Germinal center (tissue), 1 donor: ENCODE measurements around the gene TMPRSS11D.
A peak's percentile ranks its signal among the peaks of the same experiment; 100 is the strongest.

ENCODE experiments used
- DNase-seq: peaks from one replicate; pipeline ENCODE4 v3.0.0; 2012; ENCODE audit warnings: mixed read lengths, low spot score

The TMPRSS11D gene, protein sequence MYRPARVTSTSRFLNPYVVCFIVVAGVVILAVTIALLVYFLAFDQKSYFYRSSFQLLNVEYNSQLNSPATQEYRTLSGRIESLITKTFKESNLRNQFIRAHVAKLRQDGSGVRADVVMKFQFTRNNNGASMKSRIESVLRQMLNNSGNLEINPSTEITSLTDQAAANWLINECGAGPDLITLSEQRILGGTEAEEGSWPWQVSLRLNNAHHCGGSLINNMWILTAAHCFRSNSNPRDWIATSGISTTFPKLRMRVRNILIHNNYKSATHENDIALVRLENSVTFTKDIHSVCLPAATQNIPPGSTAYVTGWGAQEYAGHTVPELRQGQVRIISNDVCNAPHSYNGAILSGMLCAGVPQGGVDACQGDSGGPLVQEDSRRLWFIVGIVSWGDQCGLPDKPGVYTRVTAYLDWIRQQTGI

DNA sequence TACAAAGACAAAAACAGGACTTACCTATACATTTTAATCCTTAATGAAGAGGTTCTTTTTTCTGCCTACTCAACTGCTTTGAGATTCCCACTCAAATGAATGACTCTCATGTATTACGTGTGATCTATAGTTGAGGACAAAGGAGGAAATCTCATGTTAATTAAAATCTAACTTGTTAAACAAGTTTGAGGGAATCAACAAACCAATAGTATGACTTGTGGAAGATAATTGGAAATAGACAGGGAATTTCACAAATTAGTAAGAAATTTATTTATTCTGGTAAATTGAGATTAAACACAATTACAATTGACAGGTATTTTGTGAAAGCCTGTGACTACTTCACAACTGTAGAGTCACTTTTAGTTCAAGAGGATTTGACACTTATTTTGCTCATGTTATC, at the start of gene TMPRSS11D:
Gene TMPRSS11D, minus strand, starts transcription at position 101 of the 400 bp plus-strand sequence. Its CDS starts 69 bp downstream, at position 32.
- no peak for DNase-seq

DNA sequence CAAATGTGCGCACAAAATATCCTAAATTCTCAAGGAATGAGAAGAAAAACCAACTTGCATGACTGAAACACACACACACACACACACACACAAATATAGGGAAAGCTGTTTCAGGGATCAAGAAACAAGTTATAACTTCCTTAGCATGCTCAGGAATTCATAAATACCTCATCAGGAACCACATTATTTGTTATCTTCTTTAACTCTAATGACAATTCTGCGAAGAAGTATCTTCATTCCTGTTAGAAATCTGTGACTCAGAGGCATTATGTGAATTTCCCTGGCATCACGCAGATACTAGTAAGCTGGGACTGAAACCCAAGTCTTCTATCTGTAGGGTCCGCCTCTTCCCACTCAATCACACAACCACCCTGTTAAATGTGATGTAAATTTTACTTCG, 49.2 kb upstream of the TMPRSS11D start:
- no peak for DNase-seq

DNA sequence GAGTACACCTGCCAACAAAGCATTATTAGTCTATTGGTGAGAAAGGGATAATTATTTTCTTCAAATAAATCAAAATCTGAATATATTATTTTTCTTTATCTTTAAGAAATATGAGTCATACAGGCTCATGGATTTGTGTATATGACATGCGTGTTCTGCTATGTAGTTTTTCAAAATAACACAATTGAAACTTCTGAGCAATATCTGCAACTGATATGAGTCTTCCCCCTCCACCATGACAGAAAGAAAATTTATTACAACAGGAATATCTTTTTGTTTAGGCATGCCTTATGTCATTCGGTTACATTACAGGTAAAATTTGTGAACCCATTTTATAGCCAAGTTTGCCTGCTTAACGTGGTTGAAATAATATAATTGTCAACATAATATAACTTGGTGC, 47.5 kb upstream of the TMPRSS11D start:
- no peak for DNase-seq

DNA sequence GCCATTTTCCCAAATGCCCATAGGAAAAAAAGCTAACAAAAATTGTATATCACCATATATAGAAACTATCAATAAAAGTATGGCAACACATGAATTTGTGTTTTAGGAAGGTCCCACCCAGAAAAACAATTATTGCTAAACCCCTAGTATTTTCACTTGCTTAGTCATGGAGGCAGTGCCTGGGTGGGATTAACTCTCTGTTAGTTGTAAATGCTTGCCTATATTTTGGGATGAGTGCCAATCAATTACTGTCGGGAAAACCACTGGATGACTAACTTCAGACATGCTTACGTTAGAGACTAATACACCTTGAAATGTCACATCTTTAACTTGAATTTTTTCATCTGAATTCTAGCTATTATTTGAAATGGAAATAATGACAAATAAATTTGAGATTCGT, 45.6 kb upstream of the TMPRSS11D start:
- DNase-seq: no peak

DNA sequence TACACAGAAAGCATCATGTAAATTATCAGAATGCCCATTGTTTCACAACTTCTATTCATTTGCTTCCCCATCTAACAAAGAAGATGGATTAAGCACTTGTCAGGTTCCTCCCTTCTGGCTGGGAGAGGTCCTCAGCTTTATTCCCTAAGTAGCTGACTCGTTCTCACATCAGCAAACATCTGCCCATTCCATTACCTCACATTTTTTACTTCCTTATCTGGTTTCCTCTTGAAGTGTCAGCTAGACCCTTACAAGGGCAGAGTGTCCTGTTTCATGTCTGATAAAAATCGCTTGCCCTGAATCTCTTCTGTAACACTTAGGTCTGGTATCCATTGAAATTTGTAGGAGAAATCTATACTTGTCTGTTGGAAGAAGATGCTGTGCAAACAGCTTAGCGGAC, 44.7 kb upstream of the TMPRSS11D start:
- no peak for DNase-seq

DNA sequence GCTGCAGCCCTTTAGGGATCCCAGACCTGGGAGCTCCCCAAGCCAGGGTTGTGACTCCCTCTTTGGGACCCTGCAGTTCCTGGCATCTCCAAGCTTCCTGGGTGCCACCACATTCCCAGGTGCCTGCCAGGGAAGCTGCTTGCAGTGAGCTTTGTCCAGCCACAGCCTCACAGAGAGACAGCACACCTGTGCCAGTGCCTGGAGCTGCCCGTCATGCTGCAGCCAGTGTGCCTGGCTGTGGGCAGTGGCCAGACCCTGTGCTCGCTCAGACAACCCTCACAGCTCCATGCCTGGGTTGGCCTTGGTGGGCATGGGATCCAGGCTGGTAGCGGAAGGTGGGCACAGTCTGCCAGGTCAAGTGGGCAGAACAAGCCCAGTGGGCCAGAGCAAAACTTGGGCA, 43.4 kb upstream of the TMPRSS11D start:
- DNase-seq: no peak

DNA sequence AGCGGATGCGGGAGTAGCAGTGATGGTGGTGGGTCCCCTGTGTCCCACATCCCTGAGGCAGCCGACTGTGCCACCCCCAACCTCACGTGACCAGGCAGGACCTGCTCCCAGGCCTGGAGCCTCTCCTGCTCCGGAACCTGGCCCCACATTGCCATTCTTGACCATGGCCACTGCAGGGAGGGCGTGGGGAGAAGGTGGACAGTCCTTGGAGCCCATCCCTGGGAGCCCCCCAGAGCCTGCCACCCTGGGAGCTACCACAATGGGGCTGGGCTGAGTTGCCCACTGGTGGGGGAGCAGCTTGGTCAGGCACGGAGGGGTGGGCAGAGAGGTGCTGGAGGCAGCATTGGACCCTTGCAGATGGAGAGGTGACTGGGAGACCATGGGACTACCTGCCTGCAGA, 42.7 kb upstream of the TMPRSS11D start:
- DNase-seq: no peak

DNA sequence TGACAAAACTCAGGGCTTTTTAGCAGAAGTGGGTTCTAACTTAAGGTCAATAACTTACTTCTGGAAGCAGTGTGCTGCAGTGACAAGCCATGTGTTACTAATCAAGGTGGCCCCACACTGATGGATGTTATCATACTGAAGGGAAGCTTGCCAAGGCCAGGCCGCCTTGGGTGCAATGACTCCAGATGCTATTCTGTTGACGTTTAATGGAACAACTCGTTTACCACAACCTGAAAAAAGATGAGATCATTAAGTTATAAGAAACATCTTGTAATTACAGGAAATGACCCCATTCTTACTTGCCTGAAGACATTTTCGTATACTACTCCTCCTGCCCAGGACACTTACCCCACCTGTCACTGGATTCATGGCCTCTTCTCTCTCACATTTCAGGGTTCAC, 38.9 kb upstream of the TMPRSS11D start:
- DNase-seq: no peak

DNA sequence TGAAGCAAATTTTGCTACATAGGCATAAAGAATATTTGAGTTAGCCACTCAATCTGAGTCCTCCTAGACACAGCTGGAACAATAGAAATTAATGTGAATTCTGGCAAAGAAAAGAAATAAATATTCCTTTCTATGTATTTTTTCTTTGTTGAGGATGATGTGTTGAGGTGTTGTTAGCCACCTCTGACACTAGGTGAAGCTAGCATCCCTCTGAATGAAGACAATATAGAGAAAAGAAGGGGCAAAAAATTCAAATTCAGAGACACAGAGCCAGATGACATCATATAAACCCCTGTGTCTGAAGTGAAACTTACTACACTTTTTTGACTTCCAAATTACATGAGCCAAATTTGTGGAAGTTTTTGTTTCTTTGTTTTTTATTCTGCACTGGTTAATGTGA, 34.6 kb upstream of the TMPRSS11D start:
- no peak for DNase-seq

DNA sequence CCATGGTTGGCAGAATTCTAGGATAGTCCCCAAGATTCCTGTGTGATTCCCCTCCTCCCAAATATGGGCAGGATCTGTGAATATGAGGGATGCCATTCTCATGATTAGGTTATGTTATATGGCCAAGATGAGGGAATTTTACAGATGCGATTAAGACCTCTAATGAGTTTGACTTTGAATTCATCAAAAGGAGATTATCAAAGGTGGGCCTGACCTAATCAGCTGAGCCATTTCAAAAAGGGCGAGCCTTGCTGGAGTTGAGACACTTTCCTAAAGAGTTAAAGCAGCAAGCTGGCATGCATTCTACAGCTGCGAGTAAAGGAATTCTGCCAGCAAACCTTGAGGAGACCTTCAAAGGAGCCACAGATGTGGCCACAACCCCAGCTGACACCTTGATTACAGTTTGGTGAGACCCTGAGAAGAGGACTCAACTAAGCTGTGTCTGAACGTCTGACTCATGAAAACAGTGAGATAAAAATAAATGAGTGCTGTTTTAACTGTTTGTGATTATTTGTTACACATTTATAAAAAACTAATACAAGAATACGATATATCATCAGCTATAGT, 31.7 kb upstream of the TMPRSS11D start:
- DNase-seq: no peak

DNA sequence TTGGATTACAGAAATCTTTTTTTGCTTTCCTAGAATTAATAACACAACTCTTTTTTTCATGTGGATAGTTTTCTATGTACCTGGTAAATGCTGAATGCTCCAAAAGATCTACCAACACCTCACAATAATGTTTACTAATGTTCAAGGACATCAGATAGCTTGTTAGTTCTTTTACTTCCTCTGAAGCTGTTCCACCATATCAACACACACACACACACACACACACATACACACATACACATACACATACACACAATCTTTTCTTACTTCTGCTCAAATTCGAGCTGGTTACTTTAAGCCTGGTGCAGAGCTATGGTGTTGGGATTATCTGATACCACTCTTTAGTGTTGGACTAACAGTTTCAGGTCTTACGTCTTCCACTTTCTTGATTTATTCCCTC, 28.3 kb upstream of the TMPRSS11D start:
- no peak for DNase-seq

DNA sequence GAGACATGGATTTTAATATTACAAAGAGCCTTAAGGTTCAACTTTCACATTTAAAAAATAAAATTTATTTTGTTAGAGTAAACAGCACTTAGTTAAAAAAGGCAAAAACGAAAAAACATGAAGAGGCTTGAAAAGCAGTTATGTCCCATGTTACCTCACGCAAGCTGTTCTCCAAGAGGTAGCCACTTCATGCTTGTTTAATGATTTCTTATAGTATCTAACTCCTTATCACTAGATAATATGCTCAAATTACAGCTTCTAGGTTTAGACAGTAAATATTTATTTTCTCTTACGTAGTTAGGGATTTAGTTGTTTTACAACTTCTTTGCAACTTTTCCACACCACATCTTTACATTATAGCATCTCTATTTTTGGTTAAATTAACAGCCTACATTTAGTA, 27.8 kb upstream of the TMPRSS11D start:
- no peak for DNase-seq

DNA sequence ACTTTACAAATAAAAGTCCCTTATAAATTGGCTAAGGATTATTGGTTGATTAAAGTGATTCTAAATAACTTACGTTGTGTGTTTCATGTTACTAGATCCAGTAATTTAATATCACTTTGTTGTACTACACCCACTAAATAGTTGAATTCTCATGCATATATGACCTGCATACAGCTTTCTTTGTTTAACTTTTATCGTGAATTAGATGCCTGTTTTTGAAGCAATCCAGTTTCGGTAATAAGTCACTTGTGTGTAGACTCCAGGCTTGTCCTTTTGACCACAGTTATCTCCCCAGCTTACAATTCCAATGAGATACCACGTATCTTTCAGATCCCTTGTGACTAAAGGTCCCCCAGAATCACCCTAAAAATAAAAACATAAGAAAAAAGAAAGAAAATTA, 27.3 kb upstream of the TMPRSS11D start:
- no peak for DNase-seq

DNA sequence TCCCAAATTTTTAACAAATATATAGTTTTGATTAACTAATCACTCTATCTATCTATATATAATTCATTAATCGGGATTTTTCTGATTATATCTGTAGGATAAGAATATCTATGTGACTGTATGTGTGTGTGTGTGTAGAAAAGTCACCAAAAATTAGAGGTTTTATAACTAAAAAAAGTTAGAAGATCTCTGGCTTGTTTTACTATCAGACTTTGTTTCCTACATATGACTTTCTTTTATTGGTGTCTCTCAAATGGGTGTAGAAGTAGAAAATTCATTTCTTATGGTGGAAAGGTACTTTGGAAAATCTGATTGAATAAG, 26.7 kb upstream of the TMPRSS11D start:
- DNase-seq: no peak

DNA sequence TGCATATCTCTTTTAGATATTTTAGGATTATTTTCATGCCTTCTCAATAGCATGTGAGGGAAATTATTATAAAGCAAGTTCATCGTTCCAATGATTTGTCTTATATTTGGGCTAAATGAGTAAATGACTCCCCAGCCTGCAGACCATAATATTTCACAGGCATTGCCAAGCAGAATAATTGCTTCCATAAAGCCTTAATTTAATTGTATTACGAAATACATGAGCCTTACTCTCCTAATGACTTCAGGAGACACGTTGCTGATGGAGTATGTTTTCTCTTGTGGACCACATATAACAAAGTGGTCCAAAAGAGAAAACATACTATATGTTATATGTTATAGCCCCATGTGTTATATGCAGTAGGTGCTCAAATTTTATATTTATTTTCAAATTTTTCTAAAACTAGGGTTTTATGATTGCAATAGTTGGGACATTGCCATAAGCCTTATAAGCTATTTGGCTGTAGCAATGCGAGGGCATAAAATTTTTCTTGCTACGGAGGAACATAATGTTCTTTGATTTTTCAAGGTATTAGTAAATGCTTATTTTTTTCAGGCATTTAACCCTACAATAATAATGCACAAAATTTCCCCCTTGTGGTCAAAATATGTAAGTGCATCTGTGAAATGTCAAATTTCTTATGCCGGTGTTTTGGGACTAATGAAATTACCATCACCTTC, 26.2 kb upstream of the TMPRSS11D start:
- peak; percentile 5 for DNase-seq

DNA sequence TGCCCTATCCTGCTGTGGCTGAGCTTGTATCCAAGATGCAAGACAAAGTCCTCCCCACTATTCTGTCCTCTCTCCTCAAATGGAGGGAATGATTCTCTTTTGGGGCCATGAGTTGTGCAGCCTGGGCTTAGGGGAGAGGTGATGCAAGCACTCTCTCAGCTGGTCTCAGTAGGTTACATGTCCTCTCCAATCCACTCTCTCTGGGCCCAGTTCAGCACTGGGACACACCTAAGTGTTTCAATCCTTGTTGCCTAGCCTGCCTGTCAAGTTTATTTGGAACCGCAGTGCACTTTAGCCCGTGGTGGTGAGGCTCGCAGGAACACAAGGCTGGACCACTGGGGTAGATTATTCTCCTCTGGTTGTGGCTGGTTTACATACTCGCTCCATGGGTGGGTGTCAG, 23.8 kb upstream of the TMPRSS11D start:
- DNase-seq: no peak

DNA sequence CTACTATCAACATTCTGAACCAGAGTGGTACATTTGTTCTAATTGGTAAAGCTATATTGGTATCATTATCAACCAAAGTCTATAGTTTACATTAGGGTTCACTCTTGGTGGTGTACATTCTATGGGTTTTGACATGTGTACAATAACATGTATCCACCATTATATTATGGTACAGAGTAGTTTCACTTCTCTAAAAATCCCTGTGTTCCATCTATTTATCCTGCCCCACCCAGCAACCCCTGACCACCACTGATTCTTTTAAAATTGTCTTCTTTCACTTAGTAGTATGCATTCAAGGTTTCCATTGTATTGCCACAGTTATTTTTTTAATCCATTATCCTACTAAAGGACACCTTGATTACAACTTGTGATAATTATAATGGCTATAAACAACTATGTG, 15.3 kb upstream of the TMPRSS11D start:
- DNase-seq: no peak

DNA sequence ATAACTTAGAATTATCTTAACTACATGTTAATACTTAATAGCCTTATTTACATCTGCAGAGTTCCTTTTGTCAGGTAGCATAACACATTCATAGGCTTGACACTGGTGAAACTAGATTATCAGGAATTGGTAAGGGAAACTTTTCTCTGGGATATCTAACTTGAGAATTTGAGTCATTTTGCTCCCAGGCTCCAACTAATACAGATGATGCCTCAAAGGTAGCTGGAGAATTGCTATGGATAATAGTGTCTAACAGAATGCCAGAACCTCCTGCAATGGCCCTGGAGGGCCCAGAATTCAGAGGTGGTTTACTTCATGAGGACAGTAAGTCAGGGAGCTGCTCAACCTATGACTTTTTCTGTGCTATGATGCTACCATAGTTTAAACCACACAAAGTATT, 13.9 kb upstream of the TMPRSS11D start:
- no peak for DNase-seq

DNA sequence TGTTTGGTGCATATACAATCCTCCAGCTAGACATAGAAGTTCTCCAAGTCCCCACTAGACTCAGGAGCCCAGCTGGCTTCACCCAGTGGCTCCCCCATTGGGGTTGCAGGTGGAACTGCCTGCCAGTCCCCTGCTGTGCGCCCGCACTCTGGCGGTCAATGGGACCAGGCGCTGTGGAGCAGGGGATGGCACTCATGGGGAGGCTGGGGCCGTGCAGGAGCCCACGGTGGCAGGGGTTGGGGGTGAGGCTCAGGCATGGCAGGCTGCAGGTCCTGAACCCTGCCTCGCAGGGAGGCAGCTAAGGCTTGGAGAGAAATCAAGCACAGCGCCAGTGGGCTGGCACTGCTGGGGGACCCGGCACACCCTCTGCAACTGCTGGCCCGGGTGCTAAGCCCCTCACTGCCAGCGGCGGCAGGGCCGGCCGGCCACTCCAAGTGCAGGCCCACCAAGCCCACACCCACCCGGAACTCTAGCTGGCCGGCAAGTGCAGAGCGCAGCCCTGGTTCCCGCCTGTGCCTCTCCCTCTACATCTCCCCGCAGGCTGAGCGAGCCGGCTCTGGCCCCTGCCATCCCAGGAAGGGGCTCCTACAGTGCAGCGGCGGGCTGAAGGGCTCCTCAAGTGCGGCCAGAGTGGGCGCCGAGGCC, 12.7 kb upstream of the TMPRSS11D start:
- DNase-seq: no peak

DNA sequence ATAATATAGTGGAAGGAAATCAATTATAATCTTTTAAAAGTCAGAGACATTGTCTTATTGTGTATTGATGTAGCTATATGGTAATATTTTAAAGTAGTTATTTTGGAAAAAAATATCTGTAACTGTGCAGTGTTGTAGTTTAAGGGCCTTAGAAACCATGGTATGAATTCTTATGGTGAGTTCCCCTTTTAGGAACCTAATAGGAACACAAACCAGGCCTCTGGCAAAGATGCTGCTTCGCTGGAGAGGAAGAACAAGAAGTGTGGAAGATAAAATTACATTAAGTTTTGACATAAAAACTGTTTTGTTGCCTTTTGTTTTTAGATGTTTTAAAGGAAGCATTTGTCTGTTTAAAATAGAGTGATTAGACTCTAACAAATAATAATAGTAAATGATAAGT, 10.9 kb upstream of the TMPRSS11D start:
- no peak for DNase-seq

DNA sequence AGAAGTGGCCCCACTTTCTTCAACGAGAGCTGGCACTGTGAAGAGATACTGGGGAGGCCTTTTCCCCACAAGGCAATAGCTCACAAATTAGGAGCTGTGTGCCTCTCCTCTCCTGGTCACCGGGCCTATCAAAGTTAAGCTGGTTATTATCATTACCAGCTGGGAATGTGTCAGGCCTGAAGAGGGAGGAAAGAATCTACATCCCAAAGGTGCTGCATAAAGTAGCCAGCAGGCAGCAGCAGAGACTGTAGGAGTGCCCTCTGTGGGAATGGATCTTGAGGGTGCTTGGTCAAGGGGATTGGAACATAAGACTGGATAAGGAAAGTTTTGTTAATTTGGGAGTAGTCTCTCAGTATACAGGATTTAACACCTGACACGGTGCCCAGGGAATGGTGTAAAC, 9.1 kb upstream of the TMPRSS11D start:
- DNase-seq: no peak

DNA sequence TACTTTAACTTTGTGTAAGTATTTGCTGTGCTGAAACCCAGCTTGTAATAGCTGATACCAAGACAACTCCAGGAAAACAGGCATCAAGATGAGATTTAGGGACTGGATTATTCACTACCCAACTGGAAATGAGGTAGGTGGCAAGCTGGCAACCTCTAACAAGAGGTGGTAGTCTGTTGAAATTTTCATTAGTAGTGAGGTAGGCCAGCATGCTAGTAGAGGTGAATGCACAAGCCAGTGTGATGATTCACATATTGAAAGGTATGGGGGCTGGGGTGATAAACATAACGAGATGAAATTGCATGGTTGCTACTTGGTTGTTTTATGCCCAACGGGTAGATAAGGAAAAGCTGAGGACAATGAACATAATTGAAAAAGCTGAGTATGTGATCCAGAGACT, 8.5 kb upstream of the TMPRSS11D start:
- DNase-seq: no peak

DNA sequence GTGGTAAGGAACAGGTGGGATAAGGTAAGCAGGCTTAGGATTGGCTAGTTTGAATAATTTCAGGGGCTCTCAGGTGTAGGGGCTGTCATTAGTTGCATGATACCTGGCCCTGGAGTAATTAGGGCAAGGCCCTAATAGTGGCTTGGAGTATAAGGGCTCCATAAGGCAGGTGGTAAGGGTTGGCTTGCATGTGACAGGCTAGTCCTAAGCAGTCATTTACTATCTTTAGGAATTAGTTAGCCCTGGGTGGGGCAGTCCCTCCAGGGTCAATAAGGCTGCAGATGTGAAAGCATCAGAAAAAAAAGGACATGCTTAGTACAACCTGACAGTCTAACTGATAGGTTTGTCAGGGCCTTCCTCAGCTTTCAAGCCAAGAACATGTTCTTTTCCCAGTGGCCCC, 7.8 kb upstream of the TMPRSS11D start:
- no peak for DNase-seq
